Measurements from ENCODE around the gene ADPRH.
A peak's percentile ranks its signal among the peaks of the same experiment; 100 is the strongest.

The ADPRH gene

DNA sequence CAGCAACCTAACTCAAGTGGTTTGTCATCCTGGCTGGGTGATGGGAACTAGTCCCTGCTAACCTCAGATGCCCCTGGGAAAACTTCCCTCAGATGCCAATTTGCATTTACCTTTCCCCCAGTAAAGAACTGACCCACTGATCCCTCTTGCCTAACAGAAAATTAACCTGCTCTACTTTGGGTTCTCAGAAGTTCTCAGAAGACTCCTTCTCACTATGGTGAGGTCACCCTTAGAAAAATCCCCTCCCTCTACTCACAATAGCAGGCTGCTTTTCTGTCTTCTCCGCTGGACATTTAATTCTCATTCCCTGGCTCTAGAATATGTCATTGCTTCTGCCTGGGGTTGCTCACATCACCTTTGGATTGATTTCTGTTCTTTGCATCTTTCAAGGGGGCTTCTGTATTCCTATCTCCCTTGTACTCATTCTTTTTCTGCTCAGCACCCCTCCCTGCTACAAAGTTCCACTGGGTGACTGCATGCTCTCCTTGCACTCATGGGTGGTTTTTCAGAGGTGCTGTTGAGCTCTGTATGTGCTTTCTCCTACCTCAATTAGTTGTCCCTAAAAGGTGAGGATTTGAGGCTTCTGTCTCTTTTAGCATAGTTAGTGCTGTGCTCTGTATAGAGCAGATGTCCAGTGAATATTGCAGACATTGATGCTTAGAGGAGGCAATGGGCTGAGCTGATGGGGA is 19.3 kb downstream of the ADPRH start:
- DNase-seq = no peak

GRCh38 chr3:119599558-119600174 is 20.4 kb downstream of the ADPRH start:
- DNase-seq = no peak

DNA sequence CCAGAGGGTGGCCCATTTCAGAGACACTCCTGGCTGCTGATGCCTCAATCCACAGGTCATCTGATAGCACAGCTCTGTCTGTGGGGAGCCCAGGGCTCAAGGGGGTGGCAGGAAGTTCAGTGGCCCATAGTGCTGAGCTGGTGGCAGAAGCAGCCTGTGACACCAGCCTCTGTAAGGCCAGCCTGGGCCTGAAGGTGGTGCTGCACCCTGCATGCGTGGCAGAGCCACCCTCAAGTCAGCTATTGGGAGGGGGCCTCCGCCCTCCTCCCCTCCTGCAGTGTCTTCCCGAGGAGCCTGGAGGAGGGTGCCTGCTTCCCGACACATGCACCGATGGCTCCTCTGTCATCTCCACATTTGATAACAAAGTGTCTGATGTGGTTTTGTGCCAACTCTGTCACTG is 21.4 kb downstream of the ADPRH start:
- peak; percentile 6 for DNase-seq

- no peak for DNase-seq
Observed at GRCh38 chr3:119601154-119601553, 21.9 kb downstream of the ADPRH start.

- no peak for DNase-seq
Observed at GRCh38 chr3:119602676-119603075, 23.4 kb downstream of the ADPRH start.

GRCh38 chr3:119604878-119605277 is 25.6 kb downstream of the ADPRH start:
- DNase-seq = no peak

GRCh38 chr3:119608405-119609000 is 29.2 kb downstream of the ADPRH start:
- no peak for DNase-seq

GRCh38 chr3:119609301-119609700 is 30.0 kb downstream of the ADPRH start:
- DNase-seq = no peak

- no peak for DNase-seq
Observed at GRCh38 chr3:119611664-119612063, 32.4 kb downstream of the ADPRH start.

DNA sequence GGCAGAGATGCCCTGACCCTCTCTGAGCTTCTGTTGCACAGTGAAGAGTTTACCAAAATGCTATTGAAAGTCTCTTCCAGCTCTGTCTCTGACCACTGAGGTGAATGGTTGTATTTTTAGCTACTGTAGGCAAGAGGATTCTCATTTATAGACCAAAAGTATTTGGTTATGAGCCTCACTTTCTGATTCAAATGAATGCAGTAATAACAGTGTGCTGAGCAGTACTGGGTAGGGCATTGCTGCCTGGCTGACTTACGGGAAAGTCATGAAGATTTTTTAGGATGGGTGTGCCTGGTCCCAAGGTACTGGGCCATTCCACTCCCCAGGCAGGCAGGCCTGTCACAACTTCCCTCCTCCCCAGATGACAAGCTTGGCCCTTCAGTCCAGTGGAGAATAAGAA is 33.9 kb downstream of the ADPRH start:
- no peak for DNase-seq

- DNase-seq = no peak
Observed at GRCh38 chr3:119613872-119614271, 34.6 kb downstream of the ADPRH start.

GRCh38 chr3:119616056-119616455 is 36.8 kb downstream of the ADPRH start:
- no peak for DNase-seq

GRCh38 chr3:119619094-119619493 is 39.8 kb downstream of the ADPRH start:
- DNase-seq = no peak

DNA sequence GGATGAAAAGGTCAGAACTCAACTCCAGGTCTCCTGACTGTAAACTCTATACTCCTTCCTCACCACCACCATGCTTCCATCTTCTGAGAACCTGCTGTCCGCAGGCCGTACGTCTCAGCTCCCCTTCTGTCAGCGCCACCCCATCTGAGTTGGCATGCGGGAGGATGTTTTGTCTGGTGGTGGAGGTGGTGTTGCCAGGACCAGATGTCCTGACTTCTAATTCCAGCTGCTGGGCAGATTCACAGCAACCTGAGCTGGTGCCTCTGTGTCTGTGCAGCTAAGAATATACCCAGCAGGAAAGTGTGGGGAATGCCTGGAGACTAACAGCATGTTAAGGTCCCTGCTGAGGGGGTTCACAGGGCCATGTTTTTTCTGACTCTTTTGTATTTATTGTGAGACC is 41.6 kb downstream of the ADPRH start:
- no peak for DNase-seq

DNA sequence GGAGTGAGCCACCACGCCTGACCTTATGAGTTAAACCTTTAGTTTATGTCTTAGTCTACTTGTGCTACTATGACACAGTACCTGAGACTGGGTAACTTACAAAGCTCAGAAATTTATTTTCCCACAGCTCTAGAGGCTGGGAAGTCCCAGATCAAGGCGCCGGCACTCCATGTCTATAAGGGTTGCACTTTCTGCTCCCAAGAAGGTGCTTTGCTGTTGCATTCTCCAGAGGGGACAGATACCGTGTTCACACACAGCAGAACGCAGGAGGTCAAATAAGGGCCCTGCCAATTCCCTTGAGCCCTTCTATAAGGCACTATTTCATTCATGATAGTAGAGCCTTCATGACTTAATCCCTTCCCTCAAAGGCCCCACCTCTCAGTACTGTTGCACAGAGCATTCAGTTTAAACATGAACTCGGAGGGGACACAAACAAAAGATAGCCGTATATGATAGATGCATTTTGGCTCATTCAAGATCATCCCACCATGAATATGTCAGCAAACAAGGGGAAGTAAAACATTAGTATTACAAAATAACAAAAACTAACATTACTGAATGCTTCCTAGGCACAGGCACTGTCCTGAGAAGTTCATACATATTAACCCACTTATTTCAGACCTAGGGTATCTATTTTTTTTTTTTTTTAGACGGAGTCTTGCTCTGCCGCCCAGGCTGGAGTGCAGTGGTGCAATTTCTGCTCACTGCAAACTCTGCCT is 44.9 kb downstream of the ADPRH start:
- no peak for DNase-seq

DNA sequence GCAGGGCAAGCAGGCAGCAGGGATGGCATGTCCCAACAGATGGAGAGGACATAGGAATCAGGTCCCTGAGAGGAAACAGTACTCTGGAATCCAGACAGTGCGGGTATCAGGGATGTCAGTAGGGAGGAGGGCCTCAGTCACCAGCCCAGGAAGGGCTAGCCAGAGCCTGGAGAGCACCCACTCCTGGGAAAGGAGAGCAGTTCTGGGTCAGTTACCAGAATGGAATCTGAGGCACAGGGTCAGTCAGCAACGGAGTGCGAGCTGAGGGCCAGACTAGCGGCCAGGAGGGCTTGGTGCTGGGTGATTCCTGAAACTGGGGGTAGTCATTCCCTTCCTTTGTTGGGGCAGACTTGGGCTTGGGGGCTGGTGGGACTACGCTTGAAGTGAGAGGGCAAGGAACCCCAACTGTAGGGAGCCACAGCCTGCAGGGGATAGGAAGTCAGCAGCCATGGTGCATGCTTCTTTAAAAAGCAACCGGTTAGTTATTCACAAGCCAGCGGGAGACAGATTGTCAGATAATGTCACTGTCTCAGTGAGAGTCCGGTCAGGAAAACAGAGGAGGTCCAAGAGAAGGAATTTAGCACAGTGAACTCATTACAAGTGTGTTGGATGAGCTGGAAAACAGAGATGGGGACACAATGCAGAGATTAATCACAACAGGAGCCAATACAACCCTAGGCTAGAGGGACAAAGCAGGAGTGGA is 46.3 kb downstream of the ADPRH start:
- no peak for DNase-seq

GRCh38 chr3:119626196-119626595 is 46.9 kb downstream of the ADPRH start:
- DNase-seq = no peak

GRCh38 chr3:119627461-119627860 is 48.2 kb downstream of the ADPRH start:
- DNase-seq = no peak

GRCh38 chr3:119628390-119628789 is 49.1 kb downstream of the ADPRH start:
- DNase-seq = no peak

GRCh38 chr3:119628816-119629445 is 49.6 kb downstream of the ADPRH start:
- DNase-seq = no peak

GRCh38 chr3:119630128-119630879 is 51.0 kb downstream of the ADPRH start:
- no peak for DNase-seq

DNA sequence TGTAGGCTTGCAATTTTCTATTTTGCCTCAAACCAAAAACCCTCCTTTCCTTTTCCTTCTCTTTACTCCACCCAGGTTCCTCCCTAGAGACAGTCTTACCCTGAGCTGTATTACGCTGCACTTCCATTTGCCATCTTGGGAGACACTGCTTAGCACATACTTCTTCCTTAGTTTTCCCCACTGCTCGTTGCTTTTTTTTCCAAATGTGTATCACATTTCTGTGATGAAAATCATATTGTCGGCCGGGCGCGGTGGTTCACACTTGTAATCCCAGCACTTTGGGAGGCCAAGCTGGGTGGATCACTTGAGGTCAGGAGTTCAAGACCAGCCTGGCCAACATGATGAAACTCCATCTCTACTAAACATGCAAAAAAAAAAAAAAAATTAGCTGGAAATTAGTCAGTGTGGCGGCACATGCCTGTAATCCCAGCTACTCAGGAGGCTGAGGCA is 51.6 kb downstream of the ADPRH start:
- DNase-seq = no peak

All from activated CD4-positive, alpha-beta T cell treated with anti-CD3 and anti-CD28 coated beads, Interleukin-2, amount 50 U/mL, for 1 hour (primary cell).